GM12878 (cell line): ENCODE measurements around the gene RCL1.

Experiments used
- CEBPB ChIP-seq, 2 experiments: fragments of 150-350 bp in 1 of 2; IDR thresholded peaks; 2 replicates each; pipeline ENCODE4 v1.6.1; 2012 to 2014; ENCODE audit warnings: low read depth in 2 of 2, low read length in 2 of 2, borderline replicate concordance in 1 of 2, inconsistent platforms in 1 of 2
- CTCF ChIP-seq, 3 experiments: IDR thresholded peaks in 2 of 3; conservative IDR thresholded peaks in 1 of 3; 2 replicates each; pipeline ENCODE4 v1.5.1; 2011; ENCODE audit warnings: low read depth in 3 of 3, low read length in 3 of 3, mild to moderate bottlenecking in 3 of 3, control low read depth in 2 of 3, moderate library complexity in 2 of 3, inconsistent platforms in 1 of 3, mixed read lengths in 1 of 3; ENCODE audit not compliant: control insufficient read depth in 2 of 3, insufficient read depth in 1 of 3; ENCODE audit errors: extremely low read depth in 1 of 3
- EP300 ChIP-seq, 2 experiments: fragments of 150-350 bp in 1 of 2; IDR thresholded peaks; 2 replicates each; pipeline ENCODE4 v1.6.1; 2011 to 2012; ENCODE audit warnings: low read depth in 2 of 2, low read length in 2 of 2, borderline replicate concordance in 1 of 2, improper control_type of control experiment in 1 of 2, inconsistent platforms in 1 of 2; ENCODE audit not compliant: control insufficient read depth in 1 of 2
- EZH2 ChIP-seq: IDR thresholded peaks from 2 replicates; pipeline ENCODE4 v1.6.1; 2012; ENCODE audit warnings: low read depth, mild to moderate bottlenecking, control low read depth, inconsistent platforms, low read length, borderline replicate concordance; ENCODE audit not compliant: control insufficient read depth
- MYB ChIP-seq: fragments of 150-350 bp; IDR thresholded peaks from 2 replicates; pipeline ENCODE4 v1.6.1; 2014; ENCODE audit warnings: mild to moderate bottlenecking, low read depth, low read length, borderline replicate concordance
- POU2F2 ChIP-seq: IDR thresholded peaks from 3 replicates; pipeline ENCODE4 v1.6.1; 2011; ENCODE audit warnings: low read depth, mild to moderate bottlenecking, low read length, borderline replicate concordance
- REST ChIP-seq: IDR thresholded peaks from 2 replicates; pipeline ENCODE4 v1.6.1; 2012; ENCODE audit warnings: mild to moderate bottlenecking, low read depth, low read length
- SMC3 ChIP-seq: IDR thresholded peaks from 2 replicates; pipeline ENCODE4 v1.6.1; 2011; ENCODE audit warnings: low read length, improper control_type of control experiment, borderline replicate concordance
- ZBTB11 ChIP-seq: fragments of 450-650 bp; formaldehyde crosslinking; IDR thresholded peaks from 2 replicates; pipeline ENCODE4 v1.5.0; 2022; ENCODE audit warnings: mild to moderate bottlenecking, missing genetic modification characterization
- TF ChIP-seq, protein P1 (sequence below): fragments of 450-650 bp; IDR thresholded peaks from 2 replicates; pipeline ENCODE4 v1.6.1; 2016; ENCODE audit warnings: mild to moderate bottlenecking

- TF ChIP-seq CTCF (IDR thresholded peaks at IDR 0.05 in 2 of 3, conservative IDR thresholded peaks at IDR 0.05 in 1 of 3; ENCODE audit: control insufficient read depth in 2 of 3, extremely low read depth in 1 of 3, insufficient read depth in 1 of 3, low read depth in 3 of 3, low read length in 3 of 3): no peak
- no peak for TF ChIP-seq CEBPB (IDR thresholded peaks at IDR 0.05; ENCODE audit: borderline replicate concordance in 1 of 2, low read depth in 2 of 2, low read length in 2 of 2)
- TF ChIP-seq ZBTB11 (CRISPR knock-in tag): no peak
- no peak for TF ChIP-seq MYB
- TF ChIP-seq EP300 (IDR thresholded peaks at IDR 0.05; ENCODE audit: borderline replicate concordance in 1 of 2, control insufficient read depth in 1 of 2, low read depth in 2 of 2, low read length in 2 of 2): no peak
- TF ChIP-seq SMC3: no peak
- no peak for TF ChIP-seq POU2F2
- TF ChIP-seq REST: no peak
- TF ChIP-seq EZH2: no peak
- TF ChIP-seq, protein P1, sequence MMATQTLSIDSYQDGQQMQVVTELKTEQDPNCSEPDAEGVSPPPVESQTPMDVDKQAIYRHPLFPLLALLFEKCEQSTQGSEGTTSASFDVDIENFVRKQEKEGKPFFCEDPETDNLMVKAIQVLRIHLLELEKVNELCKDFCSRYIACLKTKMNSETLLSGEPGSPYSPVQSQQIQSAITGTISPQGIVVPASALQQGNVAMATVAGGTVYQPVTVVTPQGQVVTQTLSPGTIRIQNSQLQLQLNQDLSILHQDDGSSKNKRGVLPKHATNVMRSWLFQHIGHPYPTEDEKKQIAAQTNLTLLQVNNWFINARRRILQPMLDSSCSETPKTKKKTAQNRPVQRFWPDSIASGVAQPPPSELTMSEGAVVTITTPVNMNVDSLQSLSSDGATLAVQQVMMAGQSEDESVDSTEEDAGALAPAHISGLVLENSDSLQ: peak; percentile 30; the same call in 1 of the 2 replicates
Observed at GRCh38 chr9:4793459-4794395, 983 bp downstream of the RCL1 start.
